HepG2 (cell line): ENCODE results near the gene PRADC1. TPM values are rescaled to one million over a fixed set of nuclear protein-coding genes. Genes with fewer than 3 reads are reported as not detected.
A peak's percentile ranks its signal among the peaks of the same experiment; 100 is the strongest.

Experiments
- ARNTL ChIP-seq: sonication (generic); formaldehyde crosslinking; IDR thresholded peaks from 2 replicates; pipeline ENCODE4 v1.4.0; 2020; ENCODE audit warnings: mild to moderate bottlenecking, missing genetic modification reagents
- FUBP1 ChIP-seq: sonication (generic); formaldehyde crosslinking; IDR thresholded peaks from 2 replicates; pipeline ENCODE4 v1.5.1; 2020; ENCODE audit warnings: missing genetic modification reagents, mild to moderate bottlenecking, borderline replicate concordance
- GATAD2A ChIP-seq: IDR thresholded peaks from 2 replicates; pipeline ENCODE4 v1.6.1; 2016
- HDAC1 ChIP-seq: sonication (generic); formaldehyde crosslinking; IDR thresholded peaks from 2 replicates; pipeline ENCODE4 v1.5.1; 2020; ENCODE audit warnings: mild to moderate bottlenecking, missing genetic modification reagents
- KLF9 ChIP-seq: IDR thresholded peaks from 2 replicates; pipeline ENCODE4 v1.6.1; 2016; ENCODE audit warnings: low read depth
- MLXIP ChIP-seq: sonication (generic); formaldehyde crosslinking; IDR thresholded peaks from 2 replicates; pipeline ENCODE4 v1.9.0; 2021; ENCODE audit warnings: missing genetic modification reagents, borderline replicate concordance
- POGK ChIP-seq: sonication (generic); formaldehyde crosslinking; conservative IDR thresholded peaks from 2 replicates; pipeline ENCODE4 v1.8.0; 2022; ENCODE audit warnings: mild to moderate bottlenecking, moderate library complexity, missing genetic modification reagents
- THYN1 ChIP-seq: sonication (generic); formaldehyde crosslinking; IDR thresholded peaks from 2 replicates; pipeline ENCODE4 v1.8.1; 2023; ENCODE audit warnings: low read depth, mild to moderate bottlenecking, moderate library complexity, missing genetic modification reagents, borderline replicate concordance
- ZBTB40 ChIP-seq, 2 experiments: fragments of 450-650 bp in 1 of 2; sonication (generic) in 1 of 2; formaldehyde crosslinking in 1 of 2; IDR thresholded peaks; 2 replicates each; pipeline versions ENCODE4 v1.6.1 to v1.8.0; 2016 to 2022; ENCODE audit warnings: antibody characterized with exemption in 1 of 2, mild to moderate bottlenecking in 1 of 2, missing genetic modification reagents in 1 of 2
- ZNF558 ChIP-seq: sonication (generic); formaldehyde crosslinking; IDR thresholded peaks from 2 replicates; pipeline ENCODE4 v1.9.0; 2022; ENCODE audit warnings: mild to moderate bottlenecking, missing genetic modification reagents, borderline replicate concordance
- ZNF713 ChIP-seq: sonication (generic); formaldehyde crosslinking; IDR thresholded peaks from 2 replicates; pipeline ENCODE4 v1.4.0; 2020; ENCODE audit warnings: mild to moderate bottlenecking, missing genetic modification reagents
- polyA plus RNA-seq, 8 experiments: library from polyadenylated mRNA; depleted of rRNA in 3 of 8; stranded (reverse) in 7 of 8; unstranded in 1 of 8; fragments of >200 nt; fragmentation: Illumina TruSeq in 4 of 8; extraction: Trizol in 4 of 8; gene quantifications; 2 replicates each; pipeline versions ENCODE4 v1.2.1 to v1.2.3, GENCODE V29; 2011 to 2016; ENCODE audit warnings: low read depth in 4 of 8, missing spikeins in 1 of 8, mixed read lengths in 1 of 8; ENCODE audit not compliant: insufficient read depth in 1 of 8
- total RNA-seq, 5 experiments: library from RNA; depleted of rRNA; stranded (reverse); fragments of >200 nt; fragmentation: Illumina TruSeq; extraction: Trizol; gene quantifications; 2 replicates each; pipeline ENCODE4 v1.2.3, GENCODE V29; 2016; ENCODE audit warnings: low read depth in 1 of 5

The PRADC1 gene
- total and polyA plus RNA-seq, 2 of the 13 experiments (the other 11 are each of a cell fraction or from before 2014, with no cell fraction given): 12.1 to 37.2 TPM

GRCh38 chr2:73212448-73213176 is 20.4 kb downstream of the PRADC1 start (continued):
- TF ChIP-seq ZBTB40 (IDR thresholded peaks at IDR 0.05) (no peak), ZBTB40 (CRISPR knock-in tag; IDR thresholded peaks at IDR 0.05) (peak; percentile 36; the same call in 1 of the 2 replicates), MLXIP (CRISPR knock-in tag) (no peak), ZNF558 (CRISPR knock-in tag) (no peak), FUBP1 (no peak), ZNF713 (CRISPR knock-in tag) (no peak), THYN1 (CRISPR knock-in tag) (no peak), HDAC1 (CRISPR knock-in tag) (no peak), POGK (CRISPR knock-in tag) (no peak), KLF9 (no peak), GATAD2A (CRISPR knock-in tag) (0 out of 2 replicates have a peak, but pooled peaks have one; percentile 25), ARNTL (no peak)
